ENCODE measurements around the gene COL16A1. TPM values are rescaled to one million over a fixed set of nuclear protein-coding genes. Genes with fewer than 3 reads are reported as not detected.

The COL16A1 gene
- total RNA-seq, 2 experiments from 2014 or later: not detected

DNA sequence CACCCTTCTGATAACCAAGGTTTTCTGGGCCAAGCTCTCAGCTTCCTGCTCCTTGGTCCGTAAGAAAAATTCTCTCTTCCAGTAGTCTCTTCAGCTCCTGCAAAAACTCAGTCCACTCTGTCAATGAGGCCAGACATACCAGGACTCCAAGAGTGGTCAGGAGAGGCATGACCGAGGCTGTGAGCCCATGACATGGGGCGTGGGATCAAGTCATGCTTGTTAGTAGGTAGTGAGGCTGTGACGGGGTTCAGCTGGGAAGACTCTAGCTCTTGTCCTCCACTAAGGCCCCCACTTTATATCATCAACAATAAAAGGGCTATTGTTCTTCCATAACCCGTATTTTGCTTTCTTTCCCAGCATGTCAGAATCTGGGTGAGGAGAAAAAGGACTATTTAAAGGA, 96.5 kb downstream of the COL16A1 start:
- Mint-ChIP-seq H3K27me3 (peaks cover 13% of the 10 kb centered on the region), H3K4me3 (no peak overlapping the region), H3K36me3 (peaks cover 2% of the 10 kb centered on the region), H3K9me3 (ENCODE audit: low read depth) (no peaks in the 10 kb centered on the region), H3K27ac (no peak overlapping the region), H3K4me1 (peaks cover 20% of the 10 kb centered on the region)
- DNase-seq (no peak), ATAC-seq (no peak)
- CTCF ChIA-PET: interaction anchor here (0.6 to 4.5 kb wide), 2 partner anchors 11 to 1495 kb away, joined by 3 to 17 read pairs; partner anchors contain the start of gene HCRTR1

- DNase-seq (peak; percentile 80), ATAC-seq (peak; percentile 98)
- Mint-ChIP-seq H3K9me3 (ENCODE audit: low read depth) (no peaks in the 10 kb centered on the region), H3K27ac (peak overlapping the region; percentile 75), H3K4me1 (peaks cover 21% of the 10 kb centered on the region), H3K4me3 (no peak overlapping the region), H3K27me3 (peaks cover 15% of the 10 kb centered on the region), H3K36me3 (peaks cover 2% of the 10 kb centered on the region)
- CTCF ChIA-PET: interaction anchor here (0.7 to 4.5 kb wide), 5 partner anchors 9 to 57 kb away, joined by 3 to 17 read pairs (median 4); partner anchors contain the start of gene HCRTR1
Observed at GRCh38 chr1:31605908-31606427, 97.8 kb downstream of the COL16A1 start.

Other genes with a start within 250 kb of the COL16A1 start
- not detected for gene TINAGL1, start 127.5 kb downstream of the COL16A1 start, total RNA-seq
- not detected for gene HCRTR1, start 86.3 kb downstream of the COL16A1 start, total RNA-seq
- gene PEF1, start 59.1 kb downstream of the COL16A1 start, total RNA-seq: 10 to 100 TPM; 45.9 to 47.1 TPM
- gene ADGRB2, start 60.3 kb upstream of the COL16A1 start, total RNA-seq: 1 to 10 TPM in 1 of 2 experiments, under 1 TPM in 1; 0.07 to 1.3 TPM
- not detected for gene SPOCD1, start 112.0 kb upstream of the COL16A1 start, total RNA-seq
- 100 to 1,000 TPM; 401 to 507 TPM for gene PTP4A2, start 234.4 kb upstream of the COL16A1 start, total RNA-seq